Naive thymus-derived CD8-positive, alpha-beta T cell (primary cell): ENCODE results near the gene SMIM1. TPM values are rescaled to one million over a fixed set of nuclear protein-coding genes. Genes with fewer than 3 reads are reported as not detected.

Experiments
- ATAC-seq, 2 donors: fragments of 150-1000 bp; cut with Tn5 transposase in 1 of 2; sonication (Bioruptor Pico), chemical (Tn5 transposase) in 1 of 2; 1 replicate in 1 of 2; 2 replicates in 1 of 2; pipeline ENCODE4 v1.10.0; 2021; ENCODE audit warnings: mild to moderate bottlenecking in 2 of 2, moderate library complexity in 2 of 2
- POLR2A ChIA-PET: fragments of 350-600 bp; sonication (Branson Sonifier 250); formaldehyde crosslinking; loops from one replicate; lab custom pipeline; 2021; ENCODE audit warnings: antibody characterized with exemption; lab: Charles Lee
- DNase-seq, 10 donors: peaks; one replicate each; pipeline versions ENCODE4 v3.0.0 to v3.0.0-alpha.2; 2020 to 2022
- H3K27ac Mint-ChIP-seq, 10 donors: one replicate each; pipeline ENCODE4 v1.8.0; 2020 to 2022; ENCODE audit warnings: mild to moderate bottlenecking in 10 of 10, mixed read lengths in 10 of 10, moderate library complexity in 4 of 10, inconsistent platforms in 1 of 10
- H3K27me3 Mint-ChIP-seq, 5 donors: one replicate each; pipeline ENCODE4 v1.8.0; 2021 to 2022; ENCODE audit warnings: mixed read lengths in 5 of 5
- H3K36me3 Mint-ChIP-seq, 3 donors: one replicate each; pipeline ENCODE4 v1.8.0; 2020 to 2022; ENCODE audit warnings: mixed read lengths in 3 of 3, mild to moderate bottlenecking in 2 of 3, inconsistent platforms in 1 of 3
- H3K4me1 Mint-ChIP-seq, 4 donors: one replicate each; pipeline ENCODE4 v1.8.0; 2021 to 2022; ENCODE audit warnings: mixed read lengths in 4 of 4
- H3K4me3 Mint-ChIP-seq, 10 donors: one replicate each; pipeline ENCODE4 v1.8.0; 2020 to 2022; ENCODE audit warnings: mild to moderate bottlenecking in 10 of 10, mixed read lengths in 10 of 10, moderate library complexity in 6 of 10, inconsistent platforms in 1 of 10
- H3K9me3 Mint-ChIP-seq, 9 donors: one replicate each; pipeline ENCODE4 v1.8.0; 2020 to 2022; ENCODE audit warnings: mixed read lengths in 9 of 9, mild to moderate bottlenecking in 3 of 9, inconsistent platforms in 1 of 9, moderate library complexity in 1 of 9
- polyA plus RNA-seq, 3 donors: library from polyadenylated mRNA; unstranded; fragments of 300-500 nt; fragmentation: Illumina TruSeq; gene quantifications; one replicate each; pipeline ENCODE4 v1.2.3, GENCODE V29; 2021
- total RNA-seq, 8 experiments: library from RNA in 2 of 8; stranded (reverse) in 2 of 8; gene quantifications; one replicate each; pipeline ENCODE4 v1.2.3 and lab custom pipeline; 2021 to 2026

The SMIM1 gene
- total and polyA plus RNA-seq, 5 experiments from 2014 or later = 1.3 to 5.7 (median 2.3) TPM

GRCh38 chr1:3774946-3775489 lies 2.5 kb downstream of the SMIM1 start:
- Mint-ChIP-seq H3K4me3 (no peak overlapping the region), H3K36me3 (peaks cover 3 to 9% (median 5%) of the 10 kb centered on the region in 3 donors), H3K27ac (peak overlapping the region in 1 of 10 donors; percentile 43), H3K4me1 (peaks cover 9 to 29% (median 22%) of the 10 kb centered on the region in 4 donors), H3K9me3 (no peaks in the 10 kb centered on the region), H3K27me3 (no peaks in the 10 kb centered on the region)
- POLR2A ChIA-PET = interaction anchor here (1.3 kb wide), 1 partner anchor 21 kb away, joined by 4 read pairs; the partner anchor contains the start of gene LRRC47
- no peak for ATAC-seq
- DNase-seq = peak in 1 of 10 donors; percentile 62

- peaks cover 4 to 15% (median 10%) of the 10 kb centered on the region in 3 donors for H3K36me3 Mint-ChIP-seq
- H3K27ac Mint-ChIP-seq = peak overlapping the region in 3 of 10 donors; percentile 38 to 44 (median 43)
- H3K27me3 Mint-ChIP-seq = no peaks in the 10 kb centered on the region
- ATAC-seq (peak; percentile 20 to 40), DNase-seq (peak; percentile 20 to 70 (median 39))
- H3K9me3 Mint-ChIP-seq = no peaks in the 10 kb centered on the region
- peak overlapping the region in 3 of 10 donors; percentile 5 to 39 (median 11) for H3K4me3 Mint-ChIP-seq
- H3K4me1 Mint-ChIP-seq = peaks cover 9 to 28% (median 22%) of the 10 kb centered on the region in 4 donors
- POLR2A ChIA-PET = interaction anchor here (0.7 to 1.0 kb wide), 2 partner anchors 21 to 124 kb away, joined by 3 to 4 read pairs; partner anchors contain the start of genes C1orf174 and LRRC47
Observed at GRCh38 chr1:3775490-3776230, 3.1 kb downstream of the SMIM1 start.

GRCh38 chr1:3776231-3776961 lies 3.8 kb downstream of the SMIM1 start:
- ATAC-seq = no peak

GRCh38 chr1:3777078-3777547 lies 4.6 kb downstream of the SMIM1 start:
- peaks cover 4 to 30% (median 20%) of the 10 kb centered on the region in 3 donors for H3K36me3 Mint-ChIP-seq
- peaks cover 6 to 21% (median 12%) of the 10 kb centered on the region in 4 donors for H3K4me1 Mint-ChIP-seq
- no peaks in the 10 kb centered on the region for H3K9me3 Mint-ChIP-seq
- peak in 1 of 10 donors; percentile 57 for DNase-seq
- no peak for ATAC-seq
- no peak overlapping the region for H3K4me3 Mint-ChIP-seq
- H3K27ac Mint-ChIP-seq = peak overlapping the region in 2 of 10 donors; percentile 48 to 66
- H3K27me3 Mint-ChIP-seq = no peaks in the 10 kb centered on the region
- POLR2A ChIA-PET = no interaction called here

More at GRCh38 chr1:3776231-3776961, 3.8 kb downstream of the SMIM1 start:
- no peak for DNase-seq
- peaks cover 4 to 22% (median 15%) of the 10 kb centered on the region in 3 donors for H3K36me3 Mint-ChIP-seq
- peak overlapping the region in 4 of 10 donors; percentile 10 to 48 (median 23) for H3K27ac Mint-ChIP-seq
- H3K4me1 Mint-ChIP-seq = peaks cover 9 to 26% (median 18%) of the 10 kb centered on the region in 4 donors
- POLR2A ChIA-PET = interaction anchor here (0.7 to 1.0 kb wide), 2 partner anchors 20 to 123 kb away, joined by 3 to 4 read pairs; partner anchors contain the start of genes C1orf174 and LRRC47
- no peaks in the 10 kb centered on the region for H3K9me3 Mint-ChIP-seq
- H3K4me3 Mint-ChIP-seq = peak overlapping the region in 2 of 10 donors; percentile 40 to 60
- no peaks in the 10 kb centered on the region for H3K27me3 Mint-ChIP-seq

- peak overlapping the region in 1 of 10 donors; percentile 5 for H3K27ac Mint-ChIP-seq
- ATAC-seq (no peak), DNase-seq (peak in 1 of 10 donors; percentile 55)
- H3K27me3 Mint-ChIP-seq = no peaks in the 10 kb centered on the region
- POLR2A ChIA-PET = no interaction called here
- peaks cover 6 to 20% (median 12%) of the 10 kb centered on the region in 4 donors for H3K4me1 Mint-ChIP-seq
- H3K9me3 Mint-ChIP-seq = no peaks in the 10 kb centered on the region
- H3K4me3 Mint-ChIP-seq = no peak overlapping the region
- H3K36me3 Mint-ChIP-seq = peaks cover 4 to 36% (median 20%) of the 10 kb centered on the region in 3 donors
Observed at GRCh38 chr1:3777647-3778589, 5.4 kb downstream of the SMIM1 start.

DNA sequence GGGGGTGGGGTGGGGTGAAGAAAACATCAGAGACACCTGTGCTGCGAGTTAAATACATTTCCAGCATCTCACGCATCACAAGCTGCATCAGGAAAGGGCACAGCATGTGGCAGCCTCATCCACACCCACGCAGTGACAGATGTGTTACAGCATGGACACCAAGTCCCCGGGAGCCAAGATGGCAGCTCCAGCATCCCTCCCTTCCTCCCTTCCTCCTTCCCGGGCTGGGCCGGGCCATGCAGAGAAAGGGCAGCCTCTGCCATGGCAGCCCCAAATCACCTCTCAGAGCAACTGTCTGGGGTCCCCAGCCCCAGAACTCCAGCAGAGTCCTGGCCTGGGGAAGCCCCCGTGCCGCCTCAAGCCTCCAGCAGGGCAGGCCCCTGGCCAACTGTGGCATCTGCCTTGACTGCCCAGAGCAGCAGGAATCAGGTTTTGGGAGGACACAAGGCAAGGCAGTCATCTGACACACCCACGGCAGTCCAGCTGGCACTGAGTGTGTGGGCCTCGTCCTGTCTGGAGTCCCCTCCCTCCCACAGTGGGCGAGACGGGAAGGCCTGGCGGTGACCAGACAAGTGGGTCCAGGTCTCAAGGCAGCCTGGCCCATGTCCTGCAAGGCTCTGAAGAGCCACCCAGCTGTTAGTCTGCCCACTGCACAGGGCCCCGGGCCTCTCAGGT lies 6.2 kb downstream of the SMIM1 start:
- Mint-ChIP-seq H3K36me3 (peaks cover 4 to 44% (median 20%) of the 10 kb centered on the region in 3 donors), H3K4me1 (peaks cover 4 to 15% (median 10%) of the 10 kb centered on the region in 4 donors), H3K27ac (no peak overlapping the region), H3K9me3 (no peaks in the 10 kb centered on the region), H3K27me3 (no peaks in the 10 kb centered on the region), H3K4me3 (no peak overlapping the region)
- POLR2A ChIA-PET = no interaction called here
- DNase-seq (peak in 1 of 10 donors; percentile 54), ATAC-seq (no peak)

DNA sequence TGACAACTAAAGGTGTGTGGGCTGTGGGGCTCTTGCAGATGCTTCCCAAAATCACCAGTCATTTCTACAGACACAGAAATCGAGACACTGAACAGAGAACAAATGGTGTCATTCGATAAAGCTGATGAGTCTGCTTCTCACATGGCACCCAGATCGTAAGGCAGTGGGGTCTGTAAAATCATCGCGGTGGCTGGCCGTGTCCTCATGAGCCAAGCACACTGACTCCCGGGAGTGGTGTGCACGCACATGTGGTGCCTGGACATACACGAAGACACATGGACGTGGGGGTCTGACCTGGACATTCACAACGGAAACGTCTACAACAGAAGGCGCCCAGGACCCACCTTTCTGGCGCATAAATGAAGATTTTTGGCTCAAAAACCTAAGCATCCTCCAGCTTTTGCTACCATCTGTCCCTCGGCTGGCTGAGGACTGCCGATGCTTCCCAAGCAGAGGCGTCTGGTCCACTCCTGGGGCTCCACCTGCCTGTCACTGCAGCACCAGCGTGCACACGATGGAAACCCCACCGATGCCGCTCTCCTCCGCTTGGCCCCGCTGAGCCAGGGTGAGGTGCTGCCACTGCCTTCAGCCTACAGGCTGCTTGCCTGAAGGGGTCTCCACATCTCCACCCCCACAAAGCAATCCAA lies 6.8 kb downstream of the SMIM1 start:
- DNase-seq (peak in 1 of 10 donors; percentile 53), ATAC-seq (no peak)
- H3K27ac Mint-ChIP-seq = peak overlapping the region in 1 of 10 donors; percentile 56
- peaks cover 4 to 50% (median 24%) of the 10 kb centered on the region in 3 donors for H3K36me3 Mint-ChIP-seq
- no peaks in the 10 kb centered on the region for H3K27me3 Mint-ChIP-seq
- peaks cover 4 to 15% (median 10%) of the 10 kb centered on the region in 4 donors for H3K4me1 Mint-ChIP-seq
- POLR2A ChIA-PET = no interaction called here
- no peak overlapping the region for H3K4me3 Mint-ChIP-seq
- H3K9me3 Mint-ChIP-seq = no peaks in the 10 kb centered on the region

GRCh38 chr1:3779912-3780416 lies 7.4 kb downstream of the SMIM1 start:
- H3K9me3 Mint-ChIP-seq = no peaks in the 10 kb centered on the region
- peaks cover 4 to 15% (median 9%) of the 10 kb centered on the region in 4 donors for H3K4me1 Mint-ChIP-seq
- ATAC-seq = no peak
- no peaks in the 10 kb centered on the region for H3K27me3 Mint-ChIP-seq
- peaks cover 4 to 56% (median 24%) of the 10 kb centered on the region in 3 donors for H3K36me3 Mint-ChIP-seq
- POLR2A ChIA-PET = no interaction called here
- no peak overlapping the region for H3K4me3 Mint-ChIP-seq
- DNase-seq = peak in 1 of 10 donors; percentile 34
- peak overlapping the region in 2 of 10 donors; percentile 40 to 45 for H3K27ac Mint-ChIP-seq

- Mint-ChIP-seq H3K4me3 (no peak overlapping the region), H3K27me3 (no peaks in the 10 kb centered on the region), H3K27ac (peak overlapping the region in 2 of 10 donors; percentile 7 to 15), H3K9me3 (no peaks in the 10 kb centered on the region), H3K36me3 (peaks cover 4 to 64% (median 24%) of the 10 kb centered on the region in 3 donors), H3K4me1 (peaks cover under 1 to 7% (median 1%) of the 10 kb centered on the region in 4 donors)
- POLR2A ChIA-PET = no interaction called here
- no peak for ATAC-seq
- DNase-seq = peak in 1 of 10 donors; percentile 56
Observed at GRCh38 chr1:3780901-3781300, 8.4 kb downstream of the SMIM1 start.

DNA sequence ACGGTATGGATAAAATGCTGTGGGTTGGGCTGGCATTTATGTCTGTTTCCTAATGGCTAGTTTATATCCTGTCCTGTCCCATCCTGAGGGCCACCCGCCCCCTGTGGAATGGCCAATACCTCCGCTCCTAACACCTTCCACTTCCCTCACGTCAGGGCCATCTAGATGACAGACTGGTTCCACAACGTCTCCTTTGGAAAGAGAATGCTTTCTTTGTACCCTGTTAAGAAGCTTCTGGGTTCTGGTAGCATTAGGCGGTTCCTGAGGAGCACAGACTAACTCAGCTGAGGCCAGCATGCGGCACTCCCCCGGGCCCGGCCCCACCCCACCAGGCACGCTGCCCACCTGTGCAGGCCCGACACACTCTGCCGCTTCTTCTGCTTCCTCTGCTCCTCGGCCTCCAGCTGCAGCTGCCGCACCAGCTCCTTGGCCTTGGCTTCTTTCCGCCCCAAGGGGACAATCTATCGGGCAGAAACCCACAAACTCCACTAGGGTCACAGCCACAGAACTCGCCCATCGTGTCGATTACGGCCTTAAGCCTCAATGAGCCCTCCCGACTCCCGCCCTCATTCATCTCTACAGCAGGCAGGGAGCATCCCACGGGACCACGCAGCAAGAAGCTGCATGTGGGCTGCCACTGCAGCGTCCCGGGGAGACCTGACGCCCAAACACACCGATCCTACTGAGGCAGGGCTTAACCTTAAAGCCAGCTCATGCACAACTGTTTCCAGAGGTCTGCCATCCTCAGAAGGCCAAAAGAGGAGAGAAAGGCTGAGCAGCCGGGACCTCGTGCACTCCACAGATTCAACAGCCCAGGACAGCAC lies 11.3 kb downstream of the SMIM1 start:
- Mint-ChIP-seq H3K36me3 (peaks cover 4 to 87% (median 24%) of the 10 kb centered on the region in 3 donors), H3K4me1 (peaks cover 3 to 17% (median 6%) of the 10 kb centered on the region in 4 donors)
- POLR2A ChIA-PET = interaction anchor here (1.4 kb wide), 1 partner anchor 12 kb away, joined by 5 read pairs; the partner anchor contains the start of gene LRRC47

More for the DNA sequence above, 11.3 kb downstream of the SMIM1 start:
- DNase-seq (peak in 1 of 10 donors; percentile 42), ATAC-seq (no peak)
- Mint-ChIP-seq H3K9me3 (no peaks in the 10 kb centered on the region), H3K27ac (peak overlapping the region in 2 of 10 donors; percentile 59 to 84), H3K4me3 (no peak overlapping the region), H3K27me3 (no peaks in the 10 kb centered on the region)
